Prostate gland (tissue), 2 donors: ENCODE results near the gene GIPC2. TPM values are rescaled to one million over a fixed set of nuclear protein-coding genes. Genes with fewer than 3 reads are reported as not detected.

Experiments used
- DNase-seq: peaks from one replicate; pipeline ENCODE4 v3.0.0-alpha.2; 2019; ENCODE audit warnings: low spot score
- H3K27ac ChIP-seq, 2 donors: fragments of 200-600 bp; sonication (generic); 2 replicates each; pipeline ENCODE4 v1.5.1; 2017 to 2019
- H3K27me3 ChIP-seq: fragments of 200-600 bp; sonication (generic); replicated peaks from 2 replicates; pipeline ENCODE4 v1.5.1; 2019; ENCODE audit not compliant: insufficient read depth
- H3K36me3 ChIP-seq, 2 donors: fragments of 200-600 bp; sonication (generic); 1 replicate in 1 of 2; 2 replicates in 1 of 2; pipeline versions ENCODE4 v1.5.1 to v1.8.1; 2017 to 2019
- H3K4me1 ChIP-seq: fragments of 200-600 bp; sonication (generic); replicated peaks from 2 replicates; pipeline ENCODE4 v1.5.1; 2019
- H3K4me3 ChIP-seq, 2 donors: fragments of 200-600 bp; sonication (generic); 2 replicates each; pipeline ENCODE4 v1.5.1; 2017 to 2019
- H3K9me3 ChIP-seq: fragments of 200-600 bp; sonication (generic); 2 replicates; pipeline ENCODE4 v1.5.1; 2017
- POLR2A ChIP-seq: fragments of 450-650 bp; IDR thresholded peaks from one replicate; pipeline ENCODE4 v1.6.1; 2016; ENCODE audit warnings: antibody characterized with exemption, mild to moderate bottlenecking
- POLR2AphosphoS5 ChIP-seq: sonication (generic); formaldehyde crosslinking; IDR thresholded peaks from one replicate; pipeline ENCODE4 v1.6.1; 2017; ENCODE audit warnings: antibody characterized with exemption
- WGBS: methylation state at CpG from one replicate; pipeline ENCODE4 v1.1.5; 2018; 5-methylcytosine and 5-hydroxymethylcytosine counted together
- intact Hi-C: fragments of 100-400 bp; cut with DNase I; formaldehyde crosslinking; loops from one replicate; pipeline ENCODE4 v1.14.2; 2022
- total RNA-seq, 2 donors: library from RNA; depleted of rRNA; stranded (reverse); fragments of >200 nt; gene quantifications; one replicate each; pipeline ENCODE4 v1.1.0, GENCODE V29; 2016
- TF ChIP-seq, protein P1 (sequence below), 4 experiments: fragments of 200-600 bp in 2 of 4; fragments of 450-650 bp in 2 of 4; sonication (generic) in 2 of 4; IDR thresholded peaks; 1 replicate in 3 of 4; 2 replicates in 1 of 4; pipeline ENCODE4 v1.5.1; 2016 to 2019; ENCODE audit warnings: antibody characterized with exemption in 4 of 4, mild to moderate bottlenecking in 2 of 4, moderate library complexity in 2 of 4

GIPC2 gene
- total RNA-seq, 2 donors from 2014 or later = 2.0 to 2.2 TPM

DNA sequence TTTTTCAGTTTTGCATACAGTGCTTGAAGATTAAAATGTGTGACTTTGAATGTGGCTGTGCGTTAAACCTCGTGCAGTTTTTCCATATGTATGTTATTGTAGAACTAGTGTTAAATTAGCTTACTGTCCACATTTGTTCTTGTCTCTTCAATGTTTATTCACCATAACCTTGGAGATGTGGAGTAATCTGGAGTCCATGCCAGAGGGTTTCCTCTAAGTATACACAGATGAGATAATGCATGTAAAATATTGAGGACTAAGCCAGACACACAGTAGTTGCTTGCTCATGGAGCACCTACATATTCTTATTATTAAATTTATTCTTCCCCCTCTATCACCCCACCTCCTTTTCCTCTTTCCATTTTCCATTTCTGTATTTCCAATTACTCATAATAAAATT, 7.7 kb upstream of the GIPC2 start:
- no peaks in the 10 kb centered on the region for H3K36me3 ChIP-seq
- H3K4me3 ChIP-seq = no peak overlapping the region
- H3K27me3 ChIP-seq = no peaks in the 10 kb centered on the region
- intact Hi-C loops = no loop called here
- no peak for DNase-seq
- 65% methylated on average over 2 of the region's 2 CpGs for WGBS
- no peaks in the 10 kb centered on the region for H3K4me1 ChIP-seq
- no peak overlapping the region for H3K27ac ChIP-seq
- no peak for TF ChIP-seq POLR2A
- no peak for TF ChIP-seq POLR2AphosphoS5
- H3K9me3 ChIP-seq = no peaks in the 10 kb centered on the region

- no peaks in the 10 kb centered on the region for H3K4me1 ChIP-seq
- TF ChIP-seq, protein P1, sequence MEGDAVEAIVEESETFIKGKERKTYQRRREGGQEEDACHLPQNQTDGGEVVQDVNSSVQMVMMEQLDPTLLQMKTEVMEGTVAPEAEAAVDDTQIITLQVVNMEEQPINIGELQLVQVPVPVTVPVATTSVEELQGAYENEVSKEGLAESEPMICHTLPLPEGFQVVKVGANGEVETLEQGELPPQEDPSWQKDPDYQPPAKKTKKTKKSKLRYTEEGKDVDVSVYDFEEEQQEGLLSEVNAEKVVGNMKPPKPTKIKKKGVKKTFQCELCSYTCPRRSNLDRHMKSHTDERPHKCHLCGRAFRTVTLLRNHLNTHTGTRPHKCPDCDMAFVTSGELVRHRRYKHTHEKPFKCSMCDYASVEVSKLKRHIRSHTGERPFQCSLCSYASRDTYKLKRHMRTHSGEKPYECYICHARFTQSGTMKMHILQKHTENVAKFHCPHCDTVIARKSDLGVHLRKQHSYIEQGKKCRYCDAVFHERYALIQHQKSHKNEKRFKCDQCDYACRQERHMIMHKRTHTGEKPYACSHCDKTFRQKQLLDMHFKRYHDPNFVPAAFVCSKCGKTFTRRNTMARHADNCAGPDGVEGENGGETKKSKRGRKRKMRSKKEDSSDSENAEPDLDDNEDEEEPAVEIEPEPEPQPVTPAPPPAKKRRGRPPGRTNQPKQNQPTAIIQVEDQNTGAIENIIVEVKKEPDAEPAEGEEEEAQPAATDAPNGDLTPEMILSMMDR (IDR thresholded peaks at IDR 0.05) = no peak
- no peak for TF ChIP-seq POLR2A
- no peak for TF ChIP-seq POLR2AphosphoS5
- no peak overlapping the region for H3K4me3 ChIP-seq
- H3K9me3 ChIP-seq = no peaks in the 10 kb centered on the region
- intact Hi-C loops = no loop called here
- H3K36me3 ChIP-seq = no peaks in the 10 kb centered on the region
- H3K27ac ChIP-seq = no peak overlapping the region
- DNase-seq = no peak
- H3K27me3 ChIP-seq = no peaks in the 10 kb centered on the region
Observed at GRCh38 chr1:78038491-78038939, 7.3 kb upstream of the GIPC2 start.

GRCh38 chr1:78040484-78041089, 5.2 kb upstream of the GIPC2 start:
- H3K27ac ChIP-seq = no peak overlapping the region
- no peaks in the 10 kb centered on the region for H3K27me3 ChIP-seq
- no peak overlapping the region for H3K4me3 ChIP-seq
- H3K4me1 ChIP-seq = no peaks in the 10 kb centered on the region
- H3K9me3 ChIP-seq = no peaks in the 10 kb centered on the region
- no peak for DNase-seq
- no peaks in the 10 kb centered on the region for H3K36me3 ChIP-seq
- WGBS = 55% methylated on average over 3 of the region's 3 CpGs
- TF ChIP-seq, protein P1 (IDR thresholded peaks at IDR 0.05) = no peak
- no peak for TF ChIP-seq POLR2AphosphoS5
- no peak for TF ChIP-seq POLR2A
- intact Hi-C loops = no loop called here

- Histone ChIP-seq H3K36me3 (no peaks in the 10 kb centered on the region), H3K27ac (no peak overlapping the region), H3K27me3 (no peaks in the 10 kb centered on the region), H3K4me1 (no peaks in the 10 kb centered on the region), H3K4me3 (no peak overlapping the region), H3K9me3 (no peaks in the 10 kb centered on the region)
- DNase-seq = no peak
- intact Hi-C loops = no loop called here
- TF ChIP-seq, protein P1 (IDR thresholded peaks at IDR 0.05) = no peak
- no peak for TF ChIP-seq POLR2AphosphoS5
- no peak for TF ChIP-seq POLR2A
- whole genome bisulfite sequencing = 73% methylated on average over 3 of the region's 3 CpGs
Observed at GRCh38 chr1:78043436-78043835, 2.3 kb upstream of the GIPC2 start.

GRCh38 chr1:78044796-78045562, 787 bp upstream of the GIPC2 start:
- Histone ChIP-seq H3K27ac (no peak overlapping the region), H3K9me3 (no peaks in the 10 kb centered on the region), H3K4me3 (no peak overlapping the region), H3K36me3 (no peaks in the 10 kb centered on the region), H3K27me3 (no peaks in the 10 kb centered on the region), H3K4me1 (no peaks in the 10 kb centered on the region)
- intact Hi-C loops = loop anchor here (5.0 kb wide), 1 partner anchor 68 kb away; the partner anchor contains the start of gene FUBP1
- WGBS = 71% methylated on average over 14 of the region's 14 CpGs
- DNase-seq = no peak
- TF ChIP-seq POLR2A (no peak), POLR2AphosphoS5 (no peak)
- TF ChIP-seq, protein P1 (IDR thresholded peaks at IDR 0.05) = no peak
